ENCODE data around the gene TDRD9. TPM values are rescaled to one million over a fixed set of nuclear protein-coding genes. Genes with fewer than 3 reads are reported as not detected.

Gene TDRD9
- total and polyA plus RNA-seq, 12 donors: 0.55 to 8.4 (median 2.4) TPM

DNA sequence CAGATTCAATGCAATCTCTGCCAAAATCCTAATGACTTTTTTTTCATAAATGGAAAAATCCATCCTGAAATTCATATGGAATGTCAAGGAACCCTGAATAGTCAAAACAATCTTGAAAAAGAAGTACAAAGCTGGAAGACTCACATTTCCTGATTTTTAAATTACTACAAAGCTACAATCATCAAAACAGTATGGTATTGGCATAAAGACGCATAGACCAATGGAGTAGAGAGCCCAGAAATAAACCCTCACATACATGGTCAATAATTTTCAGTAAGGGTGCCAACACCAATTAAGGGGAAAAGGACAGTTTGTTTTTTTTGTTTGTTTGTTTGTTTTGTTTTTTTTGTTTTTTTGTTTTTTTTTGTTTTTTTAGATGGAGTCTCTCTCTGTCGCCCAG lies 18.7 kb downstream of the TDRD9 start:
- 87 to 93% methylated on average over 2 of the region's 2 CpGs for WGBS, 2 donors
- TF ChIP-seq, protein P1, sequence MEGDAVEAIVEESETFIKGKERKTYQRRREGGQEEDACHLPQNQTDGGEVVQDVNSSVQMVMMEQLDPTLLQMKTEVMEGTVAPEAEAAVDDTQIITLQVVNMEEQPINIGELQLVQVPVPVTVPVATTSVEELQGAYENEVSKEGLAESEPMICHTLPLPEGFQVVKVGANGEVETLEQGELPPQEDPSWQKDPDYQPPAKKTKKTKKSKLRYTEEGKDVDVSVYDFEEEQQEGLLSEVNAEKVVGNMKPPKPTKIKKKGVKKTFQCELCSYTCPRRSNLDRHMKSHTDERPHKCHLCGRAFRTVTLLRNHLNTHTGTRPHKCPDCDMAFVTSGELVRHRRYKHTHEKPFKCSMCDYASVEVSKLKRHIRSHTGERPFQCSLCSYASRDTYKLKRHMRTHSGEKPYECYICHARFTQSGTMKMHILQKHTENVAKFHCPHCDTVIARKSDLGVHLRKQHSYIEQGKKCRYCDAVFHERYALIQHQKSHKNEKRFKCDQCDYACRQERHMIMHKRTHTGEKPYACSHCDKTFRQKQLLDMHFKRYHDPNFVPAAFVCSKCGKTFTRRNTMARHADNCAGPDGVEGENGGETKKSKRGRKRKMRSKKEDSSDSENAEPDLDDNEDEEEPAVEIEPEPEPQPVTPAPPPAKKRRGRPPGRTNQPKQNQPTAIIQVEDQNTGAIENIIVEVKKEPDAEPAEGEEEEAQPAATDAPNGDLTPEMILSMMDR (IDR thresholded peaks at IDR 0.05): no peak
- peaks cover 0 to 10% (median 0%) of the 10 kb centered on the region in 11 donors for H3K9me3 ChIP-seq
- H3K27ac ChIP-seq: no peak overlapping the region
- no peak for DNase-seq
- H3K36me3 ChIP-seq: no peaks in the 10 kb centered on the region
- H3K4me1 ChIP-seq: peaks cover 0 to 21% (median 0%) of the 10 kb centered on the region in 9 donors
- peaks cover 0 to 10% (median 0%) of the 10 kb centered on the region in 7 donors for H3K27me3 ChIP-seq
- intact Hi-C loops (cut with DNase I): no loop called here
- ATAC-seq: no peak
- no peak overlapping the region for H3K4me3 ChIP-seq

DNA sequence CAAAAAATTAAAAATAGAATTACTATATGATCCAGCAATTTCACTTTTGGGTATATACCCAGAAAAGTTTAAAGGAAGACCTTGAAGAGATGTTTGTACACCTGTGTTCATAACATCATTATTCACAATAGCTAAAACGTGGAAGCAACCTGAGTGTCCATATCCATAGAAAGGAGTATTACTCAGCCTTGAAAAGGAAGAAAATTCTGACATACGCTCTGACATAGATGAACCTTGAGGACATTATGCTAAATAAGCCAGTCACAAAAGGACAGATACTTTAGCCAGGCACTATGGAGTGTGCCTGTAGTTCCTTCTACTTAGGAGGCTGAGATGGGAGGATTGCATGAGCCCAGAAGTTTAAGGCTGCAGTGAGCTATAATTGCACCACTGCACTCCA lies 20.2 kb downstream of the TDRD9 start:
- Histone ChIP-seq H3K9me3 (peaks cover 0 to 10% (median 0%) of the 10 kb centered on the region in 11 donors), H3K27ac (no peak overlapping the region), H3K4me1 (peaks cover 0 to 11% (median 0%) of the 10 kb centered on the region in 9 donors), H3K27me3 (peaks cover 0 to 8% (median 0%) of the 10 kb centered on the region in 7 donors), H3K36me3 (no peaks in the 10 kb centered on the region), H3K4me3 (no peak overlapping the region)
- intact Hi-C loops (cut with DNase I): no loop called here
- 79 to 82% methylated on average over 2 of the region's 2 CpGs for WGBS, 2 donors
- no peak for ATAC-seq
- TF ChIP-seq, protein P1 (IDR thresholded peaks at IDR 0.05): no peak
- DNase-seq: no peak

DNA sequence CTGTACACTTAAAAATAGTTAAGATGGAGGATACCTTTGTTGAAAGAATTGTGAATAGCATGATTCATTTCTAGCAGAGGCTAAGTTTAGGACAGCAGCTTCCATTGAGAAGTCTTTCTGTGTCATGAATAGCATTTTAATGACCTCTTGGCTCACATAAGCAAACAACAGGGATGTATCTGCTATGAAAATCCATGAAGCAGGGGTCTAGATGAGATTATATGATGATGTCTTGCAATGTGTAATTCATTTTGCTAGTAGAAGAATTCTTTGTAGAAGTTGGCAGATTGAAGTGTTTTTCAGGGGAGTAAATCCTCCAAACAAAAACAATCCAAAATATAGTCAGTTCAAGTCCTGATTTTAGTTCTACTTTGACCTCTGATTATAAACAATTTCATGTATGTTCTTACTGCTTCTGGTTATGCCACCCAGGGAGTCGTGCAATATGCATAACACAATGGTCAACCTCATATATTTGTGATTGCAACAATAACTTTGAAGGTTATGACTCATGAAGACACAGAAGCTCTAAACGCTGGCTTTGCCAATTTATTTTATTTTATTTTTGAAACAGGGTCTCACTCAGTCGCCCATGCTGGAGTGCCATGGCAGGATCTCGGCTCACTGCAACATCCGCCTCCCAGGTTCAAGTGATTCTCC lies 21.0 kb downstream of the TDRD9 start:
- Histone ChIP-seq H3K4me1 (peaks cover 0 to 9% (median 0%) of the 10 kb centered on the region in 9 donors), H3K36me3 (no peaks in the 10 kb centered on the region), H3K27ac (no peak overlapping the region), H3K9me3 (peaks cover 0 to 10% (median 0%) of the 10 kb centered on the region in 11 donors), H3K4me3 (no peak overlapping the region), H3K27me3 (peaks cover 0 to 8% (median 0%) of the 10 kb centered on the region in 7 donors)
- WGBS, 2 donors: 87 to 89% methylated on average over 5 of the region's 5 CpGs
- intact Hi-C loops (cut with DNase I): no loop called here
- no peak for DNase-seq
- ATAC-seq: no peak
- TF ChIP-seq, protein P1 (IDR thresholded peaks at IDR 0.05): no peak

DNA sequence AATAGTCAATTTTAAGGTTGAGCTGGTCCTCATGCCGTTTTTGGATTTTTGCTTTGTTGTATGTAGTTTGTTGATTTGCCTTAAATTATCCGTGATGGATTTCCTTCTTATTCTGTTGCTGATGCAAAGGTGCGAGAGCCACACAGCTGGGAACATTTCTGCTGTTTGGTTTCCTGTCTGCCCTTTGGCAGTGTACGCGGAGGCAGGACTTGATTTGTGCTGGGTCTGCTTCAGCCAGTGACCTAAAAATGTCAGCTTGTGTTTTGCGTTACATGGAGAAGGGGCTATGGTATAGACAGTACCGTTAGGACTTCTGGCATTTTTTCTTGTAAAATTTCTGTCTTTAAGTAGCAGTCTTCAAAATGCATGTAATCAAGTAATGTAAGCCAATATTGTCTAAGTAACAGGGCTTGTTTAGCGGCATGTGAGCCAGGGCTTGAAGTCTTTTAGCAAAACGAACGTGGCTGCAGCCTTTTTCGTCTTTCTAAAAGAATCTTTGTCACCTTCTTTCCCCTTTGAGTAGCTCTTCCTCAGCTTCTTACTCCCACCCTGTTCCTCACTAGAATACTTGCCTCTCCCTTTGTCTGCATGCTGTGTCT lies 32.3 kb downstream of the TDRD9 start:
- no peaks in the 10 kb centered on the region for H3K9me3 ChIP-seq
- WGBS, 2 donors: 65 to 69% methylated on average over 11 of the region's 11 CpGs
- DNase-seq: no peak
- no peak for ATAC-seq
- intact Hi-C loops (cut with DNase I): no loop called here
- H3K27ac ChIP-seq: no peak overlapping the region
- no peaks in the 10 kb centered on the region for H3K27me3 ChIP-seq
- no peaks in the 10 kb centered on the region for H3K36me3 ChIP-seq
- TF ChIP-seq, protein P1 (IDR thresholded peaks at IDR 0.05): no peak
- H3K4me3 ChIP-seq: no peak overlapping the region
- H3K4me1 ChIP-seq: peaks cover 0 to 5% (median 0%) of the 10 kb centered on the region in 9 donors

All from heart right ventricle (tissue), 16 donors.